HUES64 (cell line): ENCODE measurements around the gene PRM2.

Experiments
- H3K27ac ChIP-seq: 2 replicates; pipeline ENCODE4 v1.7.0; 2013; ENCODE audit warnings: low read depth, low read length, inconsistent platforms
- H3K27me3 ChIP-seq: 2 replicates; pipeline ENCODE4 v1.6.1; 2013; ENCODE audit warnings: mild to moderate bottlenecking, low read length; ENCODE audit not compliant: insufficient read depth
- H3K36me3 ChIP-seq: 2 replicates; pipeline ENCODE4 v1.6.1; 2013; ENCODE audit warnings: mild to moderate bottlenecking, low read length; ENCODE audit not compliant: insufficient read depth
- H3K4me1 ChIP-seq: 2 replicates; pipeline ENCODE4 v1.6.1; 2013; ENCODE audit warnings: mild to moderate bottlenecking, low read length, moderate library complexity; ENCODE audit not compliant: insufficient read depth
- H3K4me3 ChIP-seq: 2 replicates; pipeline ENCODE4 v1.5.1; 2013; ENCODE audit warnings: mild to moderate bottlenecking, low read length, moderate library complexity
- H3K9ac ChIP-seq: 2 replicates; pipeline ENCODE4 v1.6.1; 2013; ENCODE audit warnings: mild to moderate bottlenecking, low read depth, low read length
- H3K9me3 ChIP-seq: 2 replicates; pipeline ENCODE4 v1.6.1; 2013; ENCODE audit warnings: low read depth, low read length; ENCODE audit not compliant: insufficient read depth
- WGBS: fragments of 150-250, 120-280 bp; methylation state at CpG from one replicate; pipeline ENCODE4 v1.1.7; 2013; ENCODE audit warnings: missing lambda C conversion rate; 5-methylcytosine and 5-hydroxymethylcytosine counted together

PRM2 gene

GRCh38 chr16:11314309-11314894 is 38.1 kb upstream of the PRM2 start:
- Histone ChIP-seq H3K4me3 (no peak overlapping the region), H3K9ac (0 out of 2 replicates have a peak overlapping the region, but pooled peaks have one; percentile 23), H3K27me3 (no peaks in the 10 kb centered on the region), H3K4me1 (peaks cover 42% of the 10 kb centered on the region), H3K36me3 (no peaks in the 10 kb centered on the region), H3K27ac (peak overlapping the region; percentile 91), H3K9me3 (no peaks in the 10 kb centered on the region)
- 85% methylated on average over 8 of the region's 8 CpGs for WGBS

- peak overlapping the region; percentile 2; the same call in 1 of the 2 replicates for H3K4me3 ChIP-seq
- H3K9ac ChIP-seq = peak overlapping the region; percentile 66
- peaks cover 42% of the 10 kb centered on the region for H3K4me1 ChIP-seq
Measured at GRCh38 chr16:11313493-11314308, 37.4 kb upstream of the PRM2 start.

GRCh38 chr16:11312718-11313492 is 36.6 kb upstream of the PRM2 start:
- WGBS = 53% methylated on average over 7 of the region's 8 CpGs
- Histone ChIP-seq H3K9me3 (no peaks in the 10 kb centered on the region), H3K27ac (peak overlapping the region; percentile 91)

More at GRCh38 chr16:11313493-11314308, 37.4 kb upstream of the PRM2 start:
- no peaks in the 10 kb centered on the region for H3K36me3 ChIP-seq
- H3K27me3 ChIP-seq = no peaks in the 10 kb centered on the region
- WGBS = 82% methylated on average over 9 of the region's 9 CpGs
- peak overlapping the region; percentile 91 for H3K27ac ChIP-seq
- H3K9me3 ChIP-seq = no peaks in the 10 kb centered on the region

GRCh38 chr16:11310997-11311561 is 34.8 kb upstream of the PRM2 start:
- no peak overlapping the region for H3K4me3 ChIP-seq
- H3K9me3 ChIP-seq = no peaks in the 10 kb centered on the region
- WGBS = 88% methylated on average over 9 of the region's 10 CpGs
- H3K27ac ChIP-seq = no peak overlapping the region; the same call in 1 of the 2 replicates
- no peak overlapping the region for H3K9ac ChIP-seq
- H3K4me1 ChIP-seq = peaks cover 34% of the 10 kb centered on the region
- no peaks in the 10 kb centered on the region for H3K27me3 ChIP-seq
- no peaks in the 10 kb centered on the region for H3K36me3 ChIP-seq

More at GRCh38 chr16:11312718-11313492, 36.6 kb upstream of the PRM2 start:
- no peaks in the 10 kb centered on the region for H3K36me3 ChIP-seq
- H3K27me3 ChIP-seq = no peaks in the 10 kb centered on the region
- peak overlapping the region; percentile 2; the same call in 1 of the 2 replicates for H3K4me3 ChIP-seq
- peak overlapping the region; percentile 66 for H3K9ac ChIP-seq
- peaks cover 42% of the 10 kb centered on the region for H3K4me1 ChIP-seq

GRCh38 chr16:11310634-11310977 is 34.3 kb upstream of the PRM2 start:
- peaks cover 30% of the 10 kb centered on the region for H3K4me1 ChIP-seq
- H3K36me3 ChIP-seq = no peaks in the 10 kb centered on the region
- no peaks in the 10 kb centered on the region for H3K9me3 ChIP-seq
- H3K9ac ChIP-seq = no peak overlapping the region
- no peak overlapping the region for H3K27ac ChIP-seq
- no peak overlapping the region for H3K4me3 ChIP-seq
- no peaks in the 10 kb centered on the region for H3K27me3 ChIP-seq
- 97% methylated on average over 3 of the region's 3 CpGs for WGBS

GRCh38 chr16:11309895-11310633 is 33.8 kb upstream of the PRM2 start:
- Histone ChIP-seq H3K27ac (no peak overlapping the region), H3K36me3 (no peaks in the 10 kb centered on the region), H3K9ac (no peak overlapping the region), H3K27me3 (no peaks in the 10 kb centered on the region), H3K4me1 (peaks cover 27% of the 10 kb centered on the region), H3K4me3 (no peak overlapping the region), H3K9me3 (no peaks in the 10 kb centered on the region)
- WGBS = 89% methylated on average over 9 of the region's 9 CpGs

- H3K9ac ChIP-seq = no peak overlapping the region
- H3K27me3 ChIP-seq = no peaks in the 10 kb centered on the region
- no peaks in the 10 kb centered on the region for H3K9me3 ChIP-seq
- WGBS = 84% methylated on average over 15 of the region's 15 CpGs
- H3K4me3 ChIP-seq = no peak overlapping the region
- H3K36me3 ChIP-seq = no peaks in the 10 kb centered on the region
- H3K27ac ChIP-seq = no peak overlapping the region
- peaks cover 14% of the 10 kb centered on the region for H3K4me1 ChIP-seq
Measured at GRCh38 chr16:11308493-11309283, 32.4 kb upstream of the PRM2 start.

- Histone ChIP-seq H3K4me3 (no peak overlapping the region), H3K9me3 (no peaks in the 10 kb centered on the region), H3K9ac (no peak overlapping the region), H3K36me3 (no peaks in the 10 kb centered on the region), H3K27ac (no peak overlapping the region), H3K4me1 (peaks cover 5% of the 10 kb centered on the region), H3K27me3 (no peaks in the 10 kb centered on the region)
- WGBS = 91% methylated on average over 21 of the region's 21 CpGs
Measured at GRCh38 chr16:11307639-11308492, 31.6 kb upstream of the PRM2 start.

- Histone ChIP-seq H3K27ac (no peak overlapping the region), H3K36me3 (no peaks in the 10 kb centered on the region), H3K4me3 (no peak overlapping the region), H3K9me3 (no peaks in the 10 kb centered on the region), H3K27me3 (no peaks in the 10 kb centered on the region), H3K4me1 (no peaks in the 10 kb centered on the region), H3K9ac (no peak overlapping the region)
- WGBS = 87% methylated on average over 7 of the region's 7 CpGs
Measured at GRCh38 chr16:11306997-11307638, 30.8 kb upstream of the PRM2 start.
